GM12891 (cell line): ENCODE data around the gene TAF10.

Experiments
- POLR2A ChIP-seq: IDR thresholded peaks from 2 replicates; pipeline ENCODE4 v1.6.1; 2011; ENCODE audit warnings: low read depth, low read length, control low read depth
- POLR2AphosphoS5 ChIP-seq: IDR thresholded peaks from 2 replicates; pipeline ENCODE4 v1.6.1; 2011; ENCODE audit warnings: low read depth, low read length, control low read depth
- SPI1 ChIP-seq: IDR thresholded peaks from 2 replicates; pipeline ENCODE4 v1.6.1; 2011; ENCODE audit warnings: low read depth, low read length, control low read depth

GRCh38 chr11:6623391-6624363 is 11.7 kb upstream of the TAF10 start:
- TF ChIP-seq POLR2A (no peak), POLR2AphosphoS5 (no peak), SPI1 (no peak)
